Natural killer cell (primary cell): ENCODE data around the gene LPAR1. TPM values are rescaled to one million over a fixed set of nuclear protein-coding genes. Genes with fewer than 3 reads are reported as not detected.

ENCODE experiments used
- ATAC-seq, 3 donors: fragments of 150-1000 bp in 2 of 3; fragments of 200-7000 bp in 1 of 3; cut with Tn5 transposase; 1 replicate in 1 of 3; 2 replicates in 2 of 3; pipeline ENCODE4 v1.10.0; 2021; ENCODE audit warnings: mild to moderate bottlenecking in 2 of 3, moderate library complexity in 2 of 3
- DNase-seq, 2 donors: peaks; one replicate each; pipeline versions ENCODE4 v3.0.0 to v3.0.0-alpha.2; 2013 to 2021; ENCODE audit warnings: mixed read lengths in 1 of 2
- H3K27ac ChIP-seq: one replicate; pipeline ENCODE4 v1.5.1; 2013; ENCODE audit warnings: mild to moderate bottlenecking, low read length
- H3K27me3 ChIP-seq: one replicate; pipeline ENCODE4 v1.6.1; 2013; ENCODE audit warnings: low read length; ENCODE audit not compliant: control insufficient read depth, insufficient read depth
- H3K36me3 ChIP-seq: one replicate; pipeline ENCODE4 v1.6.1; 2013; ENCODE audit warnings: low read length; ENCODE audit not compliant: control insufficient read depth, insufficient read depth
- H3K4me1 ChIP-seq: one replicate; pipeline ENCODE4 v1.6.1; 2013; ENCODE audit warnings: low read length; ENCODE audit not compliant: control insufficient read depth, insufficient read depth
- H3K4me3 ChIP-seq: one replicate; pipeline ENCODE4 v1.5.1; 2013; ENCODE audit warnings: low read length
- H3K9me3 ChIP-seq: one replicate; pipeline ENCODE4 v1.6.1; 2013; ENCODE audit warnings: low read length; ENCODE audit not compliant: control insufficient read depth, insufficient read depth
- H3K27ac Mint-ChIP-seq, 2 donors: one replicate each; pipeline ENCODE4 v1.8.0; 2022; ENCODE audit warnings: mild to moderate bottlenecking in 2 of 2, mixed read lengths in 2 of 2, moderate library complexity in 1 of 2
- H3K27me3 Mint-ChIP-seq, 2 donors: one replicate each; pipeline ENCODE4 v1.8.0; 2022; ENCODE audit warnings: low read depth in 2 of 2, mixed read lengths in 2 of 2
- H3K36me3 Mint-ChIP-seq: one replicate; pipeline ENCODE4 v1.8.0; 2022; ENCODE audit warnings: mixed read lengths
- H3K4me1 Mint-ChIP-seq, 2 donors: one replicate each; pipeline ENCODE4 v1.8.0; 2022; ENCODE audit warnings: mixed read lengths in 2 of 2
- H3K4me3 Mint-ChIP-seq: one replicate; pipeline ENCODE4 v1.8.0; 2022; ENCODE audit warnings: mild to moderate bottlenecking, moderate library complexity, mixed read lengths
- H3K9me3 Mint-ChIP-seq, 2 donors: one replicate each; pipeline ENCODE4 v1.8.0; 2022; ENCODE audit warnings: mixed read lengths in 2 of 2
- CTCF ChIP-seq: fragments of 200-600 bp; IDR thresholded peaks from one replicate; pipeline ENCODE4 v1.8.0; 2022; ENCODE audit warnings: antibody characterized with exemption
- WGBS: methylation state at CpG from one replicate; pipeline ENCODE4 v1.1.7; 2013; ENCODE audit warnings: missing lambda C conversion rate; ENCODE audit not compliant: insufficient coverage; 5-methylcytosine and 5-hydroxymethylcytosine counted together
- intact Hi-C: fragments of 100-400 bp; cut with micrococcal nuclease; formaldehyde crosslinking; loops from one replicate; pipeline ENCODE4 v1.14.2; 2022
- total RNA-seq, 4 donors: library from RNA; stranded (reverse); fragments of 120-200 nt in 1 of 4; gene quantifications; one replicate each; pipeline versions ENCODE4 v1.2.3 to v1.2.4, GENCODE V29; 2013 to 2022

Gene LPAR1
- total RNA-seq, 3 donors from 2014 or later (not counting 1 experiment from before 2014, with no cell fraction given): 0.48 to 0.50 TPM; not detected in 1

DNA sequence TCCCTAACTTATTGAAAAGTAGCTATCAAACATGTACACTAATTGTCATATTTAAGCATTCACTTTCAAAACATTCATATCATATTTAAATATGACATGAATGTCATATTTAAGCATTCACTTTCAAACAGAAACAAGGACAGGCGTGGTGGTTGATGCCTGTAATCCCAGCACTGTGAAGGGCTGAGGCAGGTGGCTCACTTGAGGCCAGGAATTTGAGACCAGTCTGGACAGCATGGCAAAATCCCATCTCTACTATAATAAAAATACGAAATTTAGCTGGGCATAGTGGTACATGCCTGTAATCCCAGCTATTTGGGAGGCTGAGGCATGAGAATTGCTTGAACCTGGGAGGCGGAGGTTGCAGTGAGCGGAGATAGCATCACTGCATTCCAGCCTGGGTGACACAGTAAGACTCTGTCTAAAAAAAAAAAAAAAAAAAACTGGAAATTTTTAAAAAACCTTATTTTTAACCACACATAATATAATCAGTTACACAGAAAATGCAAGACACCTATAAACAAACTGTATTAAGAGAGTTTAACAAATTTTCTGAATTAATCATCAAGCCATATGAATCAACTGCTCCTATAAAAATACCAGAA lies 88.1 kb downstream of the LPAR1 start:
- Mint-ChIP-seq H3K27me3 (no peaks in the 10 kb centered on the region), H3K9me3 (peaks cover 7 to 8% of the 10 kb centered on the region in 2 donors)
- WGBS: 81% methylated on average over 3 of the region's 4 CpGs

GRCh38 chr9:110949081-110949480 lies 89.2 kb downstream of the LPAR1 start:
- H3K27ac ChIP-seq: no peak overlapping the region
- WGBS: 85% methylated on average over 3 of the region's 4 CpGs

More for the DNA sequence above, 88.1 kb downstream of the LPAR1 start:
- peaks cover 0 to 8% of the 10 kb centered on the region in 2 donors for H3K4me1 Mint-ChIP-seq
- TF ChIP-seq CTCF: no peak
- peaks cover 14% of the 10 kb centered on the region for H3K4me1 ChIP-seq
- peaks cover 10% of the 10 kb centered on the region for H3K36me3 Mint-ChIP-seq
- ATAC-seq (no peak), DNase-seq (no peak)
- peaks cover 4% of the 10 kb centered on the region for H3K9me3 ChIP-seq
- H3K4me3 Mint-ChIP-seq: no peak overlapping the region
- H3K36me3 ChIP-seq: no peaks in the 10 kb centered on the region
- no peak overlapping the region for H3K4me3 ChIP-seq
- no peak overlapping the region for H3K27ac ChIP-seq
- intact Hi-C loops: no loop called here
- no peaks in the 10 kb centered on the region for H3K27me3 ChIP-seq
- no peak overlapping the region for H3K27ac Mint-ChIP-seq

GRCh38 chr9:110947491-110948044 lies 90.7 kb downstream of the LPAR1 start:
- no peaks in the 10 kb centered on the region for H3K9me3 ChIP-seq
- H3K9me3 Mint-ChIP-seq: no peaks in the 10 kb centered on the region
- H3K27ac Mint-ChIP-seq: no peak overlapping the region
- H3K27me3 Mint-ChIP-seq: no peaks in the 10 kb centered on the region
- no peaks in the 10 kb centered on the region for H3K27me3 ChIP-seq
- H3K4me1 ChIP-seq: peaks cover 7% of the 10 kb centered on the region
- no peak overlapping the region for H3K4me3 ChIP-seq
- H3K27ac ChIP-seq: no peak overlapping the region
- peaks cover 0 to 3% of the 10 kb centered on the region in 2 donors for H3K4me1 Mint-ChIP-seq
- no peaks in the 10 kb centered on the region for H3K36me3 Mint-ChIP-seq
- ATAC-seq: no peak
- no peak for TF ChIP-seq CTCF
- intact Hi-C loops: no loop called here
- WGBS: 86% methylated on average over 5 of the region's 5 CpGs
- no peak for DNase-seq
- H3K4me3 Mint-ChIP-seq: no peak overlapping the region
- no peaks in the 10 kb centered on the region for H3K36me3 ChIP-seq

More at GRCh38 chr9:110949081-110949480, 89.2 kb downstream of the LPAR1 start:
- Mint-ChIP-seq H3K9me3 (peaks cover 2 to 3% of the 10 kb centered on the region in 2 donors), H3K27ac (no peak overlapping the region), H3K4me3 (no peak overlapping the region), H3K27me3 (no peaks in the 10 kb centered on the region), H3K4me1 (peaks cover 0 to 8% of the 10 kb centered on the region in 2 donors), H3K36me3 (peaks cover 6% of the 10 kb centered on the region)
- H3K36me3 ChIP-seq: no peaks in the 10 kb centered on the region
- peaks cover 4% of the 10 kb centered on the region for H3K9me3 ChIP-seq
- H3K4me3 ChIP-seq: no peak overlapping the region
- intact Hi-C loops: no loop called here
- H3K4me1 ChIP-seq: peaks cover 14% of the 10 kb centered on the region
- no peak for TF ChIP-seq CTCF
- ATAC-seq: no peak
- no peaks in the 10 kb centered on the region for H3K27me3 ChIP-seq
- no peak for DNase-seq
